Fibroblast of lung (primary cell): ENCODE data around the gene CYGB. TPM values are rescaled to one million over a fixed set of nuclear protein-coding genes. Genes with fewer than 3 reads are reported as not detected.
"Not testable (repeated sequence)": the region's sequence is repeated elsewhere in the genome, so short reads cannot be mapped to it uniquely, and the experiment has no call there.

Source experiments
- DNase-seq, 2 donors: peaks; one replicate each; pipeline versions ENCODE4 v3.0.0 to v3.0.0-alpha.2; 2010; ENCODE audit warnings: low read depth in 2 of 2
- H2AFZ ChIP-seq: 2 replicates; pipeline ENCODE4 v1.5.1; 2012; ENCODE audit warnings: low read length, control low read depth, inconsistent platforms
- H3K27ac ChIP-seq: 2 replicates; pipeline ENCODE4 v1.5.1; 2011; ENCODE audit warnings: low read length, control low read depth; ENCODE audit not compliant: insufficient read depth
- H3K27me3 ChIP-seq: 2 replicates; pipeline ENCODE4 v1.5.1; 2011; ENCODE audit warnings: mild to moderate bottlenecking, low read length; ENCODE audit not compliant: control insufficient read depth, insufficient read depth
- H3K36me3 ChIP-seq: 2 replicates; pipeline ENCODE4 v1.5.1; 2011; ENCODE audit warnings: low read length; ENCODE audit not compliant: control insufficient read depth, insufficient read depth
- H3K4me1 ChIP-seq: 2 replicates; pipeline ENCODE4 v1.5.1; 2011; ENCODE audit warnings: low read length; ENCODE audit not compliant: control insufficient read depth, insufficient read depth; ENCODE audit errors: extremely low read depth
- H3K4me2 ChIP-seq: 2 replicates; pipeline ENCODE4 v1.5.1; 2011; ENCODE audit warnings: low read length, control low read depth; ENCODE audit not compliant: insufficient read depth; ENCODE audit errors: extremely low read depth
- H3K4me3 ChIP-seq, 4 experiments: fragments of 200-600 bp in 1 of 4; sonication (generic) in 1 of 4; replicated peaks in 1 of 4; 2 replicates each; pipeline ENCODE4 v1.5.1; 2011 to 2016; ENCODE audit warnings: low read length in 4 of 4, low read depth in 3 of 4, mild to moderate bottlenecking in 3 of 4, control low read depth in 2 of 4, inconsistent platforms in 1 of 4, mixed read lengths in 1 of 4; ENCODE audit not compliant: insufficient read depth in 1 of 4; ENCODE audit errors: control extremely low read depth in 1 of 4
- H3K79me2 ChIP-seq: 2 replicates; pipeline ENCODE4 v1.5.1; 2012; ENCODE audit warnings: mild to moderate bottlenecking, low read length, inconsistent platforms; ENCODE audit not compliant: control insufficient read depth, insufficient read depth
- H3K9ac ChIP-seq: 2 replicates; pipeline ENCODE4 v1.5.1; 2011; ENCODE audit warnings: mild to moderate bottlenecking, low read length, control low read depth; ENCODE audit not compliant: insufficient read depth
- H3K9me3 ChIP-seq: 2 replicates; pipeline ENCODE4 v1.5.1; 2012; ENCODE audit warnings: low read depth, low read length; ENCODE audit not compliant: control insufficient read depth, insufficient read depth
- H4K20me1 ChIP-seq: 2 replicates; pipeline ENCODE4 v1.5.1; 2011; ENCODE audit warnings: low read length; ENCODE audit not compliant: control insufficient read depth, insufficient read depth; ENCODE audit errors: extremely low read depth
- EZH2 ChIP-seq: IDR thresholded peaks from 2 replicates; pipeline ENCODE4 v1.5.1; 2012; ENCODE audit warnings: low read length, control low read depth, mild to moderate bottlenecking; ENCODE audit errors: missing control alignments
- polyA plus RNA-seq, 2 donors: library from polyadenylated mRNA; depleted of rRNA in 1 of 2; stranded (reverse) in 1 of 2; unstranded in 1 of 2; fragments of >200 nt; gene quantifications; 2 replicates each; pipeline ENCODE4 v1.2.1, GENCODE V29; 2011 to 2012; ENCODE audit warnings: missing spikeins in 1 of 2
- total RNA-seq: library from RNA; depleted of rRNA; stranded (reverse); fragments of >200 nt; gene quantifications from 2 replicates; pipeline ENCODE4 v1.2.1, GENCODE V29; 2014
- TF ChIP-seq, protein P1 (sequence below), 2 donors: IDR thresholded peaks in 1 of 2; conservative IDR thresholded peaks in 1 of 2; 1 replicate in 1 of 2; 2 replicates in 1 of 2; pipeline ENCODE4 v1.5.1; 2011 to 2012; ENCODE audit warnings: low read length in 2 of 2, control low read depth in 1 of 2, inconsistent platforms in 1 of 2, low read depth in 1 of 2, mild to moderate bottlenecking in 1 of 2

Gene CYGB
- total and polyA plus RNA-seq, 2 donors (not counting 1 experiment from before 2014, with no cell fraction given): 10.0 to 12.4 TPM

GRCh38 chr17:76566988-76567431, 29.5 kb upstream of the CYGB start:
- Histone ChIP-seq H4K20me1 (no peaks in the 10 kb centered on the region), H3K36me3 (no peaks in the 10 kb centered on the region), H3K9me3 (no peaks in the 10 kb centered on the region), H3K4me1 (peaks cover under 1% of the 10 kb centered on the region), H3K27me3 (no peaks in the 10 kb centered on the region), H2AFZ (no peak overlapping the region), H3K79me2 (peaks cover under 1% of the 10 kb centered on the region), H3K4me2 (no peak overlapping the region), H3K4me3 (no peak overlapping the region), H3K9ac (no peak overlapping the region), H3K27ac (no peak overlapping the region)
- no peak for DNase-seq
- no peak for TF ChIP-seq EZH2
- TF ChIP-seq, protein P1, sequence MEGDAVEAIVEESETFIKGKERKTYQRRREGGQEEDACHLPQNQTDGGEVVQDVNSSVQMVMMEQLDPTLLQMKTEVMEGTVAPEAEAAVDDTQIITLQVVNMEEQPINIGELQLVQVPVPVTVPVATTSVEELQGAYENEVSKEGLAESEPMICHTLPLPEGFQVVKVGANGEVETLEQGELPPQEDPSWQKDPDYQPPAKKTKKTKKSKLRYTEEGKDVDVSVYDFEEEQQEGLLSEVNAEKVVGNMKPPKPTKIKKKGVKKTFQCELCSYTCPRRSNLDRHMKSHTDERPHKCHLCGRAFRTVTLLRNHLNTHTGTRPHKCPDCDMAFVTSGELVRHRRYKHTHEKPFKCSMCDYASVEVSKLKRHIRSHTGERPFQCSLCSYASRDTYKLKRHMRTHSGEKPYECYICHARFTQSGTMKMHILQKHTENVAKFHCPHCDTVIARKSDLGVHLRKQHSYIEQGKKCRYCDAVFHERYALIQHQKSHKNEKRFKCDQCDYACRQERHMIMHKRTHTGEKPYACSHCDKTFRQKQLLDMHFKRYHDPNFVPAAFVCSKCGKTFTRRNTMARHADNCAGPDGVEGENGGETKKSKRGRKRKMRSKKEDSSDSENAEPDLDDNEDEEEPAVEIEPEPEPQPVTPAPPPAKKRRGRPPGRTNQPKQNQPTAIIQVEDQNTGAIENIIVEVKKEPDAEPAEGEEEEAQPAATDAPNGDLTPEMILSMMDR (conservative IDR thresholded peaks at IDR 0.05 in 1 of 2, IDR thresholded peaks at IDR 0.05 in 1 of 2; ENCODE audit: low read depth in 1 of 2, low read length in 2 of 2): no peak

DNA sequence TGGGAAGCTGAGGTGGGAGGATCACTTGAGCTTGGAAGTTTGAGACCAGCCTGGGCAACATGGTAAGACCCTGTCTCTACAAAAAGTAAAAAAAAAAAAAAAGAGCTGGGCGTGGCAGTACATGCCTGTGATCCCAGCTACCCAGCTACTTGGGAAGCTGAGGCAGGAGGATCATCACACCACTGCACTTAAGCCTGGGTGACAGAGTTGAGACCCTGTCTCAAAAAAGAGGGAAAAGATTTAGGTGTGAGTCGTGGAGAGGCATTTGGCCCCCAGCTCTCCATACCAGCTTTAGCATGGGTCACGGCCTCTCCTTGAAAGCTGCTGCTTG, 29.1 kb upstream of the CYGB start:
- H2AFZ ChIP-seq: no peak overlapping the region
- H3K9me3 ChIP-seq: no peaks in the 10 kb centered on the region
- no peaks in the 10 kb centered on the region for H4K20me1 ChIP-seq
- no peak for TF ChIP-seq EZH2
- TF ChIP-seq, protein P1 (conservative IDR thresholded peaks at IDR 0.05 in 1 of 2, IDR thresholded peaks at IDR 0.05 in 1 of 2; ENCODE audit: low read depth in 1 of 2, low read length in 2 of 2): no peak
- H3K4me2 ChIP-seq: no peak overlapping the region
- no peak overlapping the region for H3K4me3 ChIP-seq
- H3K4me1 ChIP-seq: peaks cover 5% of the 10 kb centered on the region
- DNase-seq: no peak
- H3K9ac ChIP-seq: no peak overlapping the region
- no peaks in the 10 kb centered on the region for H3K27me3 ChIP-seq
- H3K27ac ChIP-seq: no peak overlapping the region
- no peaks in the 10 kb centered on the region for H3K36me3 ChIP-seq
- peaks cover 4% of the 10 kb centered on the region for H3K79me2 ChIP-seq

- H4K20me1 ChIP-seq: no peaks in the 10 kb centered on the region
Measured at GRCh38 chr17:76565728-76566612, 28.5 kb upstream of the CYGB start.

GRCh38 chr17:76564991-76565727, 27.6 kb upstream of the CYGB start:
- H3K79me2 ChIP-seq: peaks cover 16% of the 10 kb centered on the region
- DNase-seq: peak in 1 of 2 donors; percentile 41
- not testable (repeated sequence) for H4K20me1 ChIP-seq, H3K27ac ChIP-seq, H3K9ac ChIP-seq, H2AFZ ChIP-seq, H3K4me3 ChIP-seq, H3K4me2 ChIP-seq, H3K27me3 ChIP-seq, H3K36me3 ChIP-seq, H3K9me3 ChIP-seq
- peaks cover 13% of the 10 kb centered on the region for H3K4me1 ChIP-seq

More at GRCh38 chr17:76565728-76566612, 28.5 kb upstream of the CYGB start:
- Histone ChIP-seq H3K27ac (no peak overlapping the region), H2AFZ (no peak overlapping the region), H3K9me3 (no peaks in the 10 kb centered on the region), H3K4me2 (no peak overlapping the region), H3K4me3 (no peak overlapping the region), H3K36me3 (no peaks in the 10 kb centered on the region), H3K9ac (no peak overlapping the region), H3K79me2 (peaks cover 9% of the 10 kb centered on the region), H3K4me1 (peaks cover 11% of the 10 kb centered on the region), H3K27me3 (no peaks in the 10 kb centered on the region)
- no peak for TF ChIP-seq EZH2
- TF ChIP-seq, protein P1 (conservative IDR thresholded peaks at IDR 0.05 in 1 of 2, IDR thresholded peaks at IDR 0.05 in 1 of 2; ENCODE audit: low read depth in 1 of 2, low read length in 2 of 2): no peak
- no peak for DNase-seq
